GM21526 (cell line): ENCODE results near the gene TEX51.

Experiments used
- ATAC-seq: cut with Tn5 transposase; IDR thresholded peaks from one replicate; pipeline ENCODE4 v1.9.1; 2021; ENCODE audit warnings: moderate library complexity; ENCODE audit not compliant: unreplicated experiment, low FRiP score

TEX51 gene

DNA sequence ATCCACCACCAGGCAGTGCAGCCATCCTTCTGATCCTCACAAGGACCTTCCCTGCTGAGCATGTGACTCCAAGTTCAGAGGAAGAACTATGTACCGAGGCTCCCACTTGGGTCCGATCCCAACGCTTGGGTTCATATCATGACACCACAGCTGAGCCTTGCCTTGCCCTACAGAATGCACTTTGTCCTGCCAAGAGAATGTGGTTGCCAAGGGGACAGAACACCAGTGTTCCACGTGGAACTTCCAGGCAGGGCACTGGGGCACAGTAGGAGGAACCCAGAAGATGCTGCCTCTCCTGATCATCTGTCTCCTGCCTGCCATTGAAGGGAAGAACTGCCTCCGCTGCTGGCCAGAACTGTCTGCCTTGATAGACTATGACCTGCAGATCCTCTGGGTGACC lies at the start of gene TEX51:
Gene TEX51 (plus strand): TSS at position 255 of the 400 bp plus-strand sequence. CDS start 29 bp downstream, at position 284.
- no peak for ATAC-seq

DNA sequence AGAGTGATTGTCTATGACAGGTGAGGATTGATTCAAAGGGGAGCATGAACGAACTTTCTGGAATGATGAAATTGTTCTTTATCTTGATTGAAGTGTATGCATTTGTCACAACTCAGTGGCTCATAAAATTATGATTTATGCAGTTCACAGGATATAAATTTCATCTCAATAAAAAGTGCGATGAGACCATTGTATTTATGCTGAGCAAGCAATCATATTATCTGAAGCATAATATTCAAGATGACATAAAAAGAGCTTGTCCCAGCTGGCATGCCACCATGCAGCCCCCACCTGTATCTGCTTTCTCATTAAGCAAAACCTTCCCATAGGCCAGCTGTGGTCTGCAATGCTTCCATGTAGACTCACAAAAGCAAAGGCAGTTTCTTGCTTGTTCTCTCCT lies 49.6 kb upstream of the TEX51 start:
- no peak for ATAC-seq

DNA sequence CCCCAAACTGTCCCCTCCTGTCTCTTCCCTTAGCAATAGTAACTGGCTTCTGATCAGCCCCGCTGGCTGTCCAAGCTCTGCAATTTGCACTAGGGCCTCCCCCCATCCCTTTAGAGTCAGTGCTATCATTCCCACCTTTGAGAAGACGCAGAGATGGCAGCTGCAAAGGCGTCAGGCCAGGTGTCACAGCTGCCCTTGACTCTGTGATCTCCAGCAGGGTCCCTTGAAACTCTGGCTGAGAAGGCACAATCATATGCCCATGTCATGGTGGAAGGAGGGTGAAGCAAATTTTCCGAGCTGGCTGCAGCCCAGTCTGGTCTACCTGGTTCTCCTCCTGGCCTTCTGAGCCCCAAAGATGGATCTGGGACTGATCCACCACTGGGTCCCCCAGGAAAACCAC lies 49.2 kb upstream of the TEX51 start:
- no peak for ATAC-seq

DNA sequence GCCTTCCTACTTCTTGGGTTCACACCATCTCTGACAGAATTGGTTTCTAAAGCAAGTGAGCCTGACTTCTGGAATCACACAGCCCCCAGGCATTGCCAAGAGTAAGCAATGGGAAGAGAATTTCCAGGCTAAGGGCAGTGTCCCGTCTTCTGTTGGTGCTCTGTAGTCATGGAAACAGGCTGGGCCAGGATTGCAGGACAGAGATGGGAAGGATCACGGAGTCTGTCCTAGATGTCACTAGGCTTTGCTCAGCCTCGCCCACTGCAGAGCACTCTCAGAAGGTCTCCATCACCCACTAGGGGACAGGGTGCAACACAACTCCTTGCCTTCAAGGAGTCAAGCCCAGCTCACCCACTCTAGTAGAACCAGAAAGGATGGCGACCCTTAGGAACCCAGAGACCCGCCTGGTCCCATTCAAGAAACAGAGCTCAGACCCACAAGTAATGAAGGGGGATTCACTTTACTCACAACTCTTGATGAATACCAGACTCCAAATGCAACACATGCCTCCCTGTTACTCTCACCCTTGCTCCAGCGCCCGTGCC lies 48.6 kb upstream of the TEX51 start:
- ATAC-seq, result no peak

DNA sequence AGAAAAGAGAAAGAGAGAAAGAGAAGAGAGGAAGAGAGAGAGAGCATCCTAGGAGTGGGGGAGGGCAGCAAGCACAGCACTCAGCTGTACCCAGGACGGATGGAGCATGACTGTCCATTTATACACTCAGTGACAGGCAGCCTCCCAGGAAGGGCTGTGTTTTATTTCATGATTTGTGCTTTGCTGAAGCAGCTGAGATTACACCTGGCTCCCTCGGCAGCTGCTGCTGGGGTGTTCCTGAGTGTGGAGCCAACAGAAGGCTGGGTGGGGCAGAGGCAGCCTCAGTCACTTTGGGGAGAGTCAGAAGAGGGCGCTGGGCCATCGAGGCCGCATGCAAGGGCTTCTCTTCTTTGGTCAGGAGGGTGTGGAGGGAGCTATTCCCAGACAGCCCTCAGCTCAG lies 47.8 kb upstream of the TEX51 start:
- ATAC-seq, result no peak

DNA sequence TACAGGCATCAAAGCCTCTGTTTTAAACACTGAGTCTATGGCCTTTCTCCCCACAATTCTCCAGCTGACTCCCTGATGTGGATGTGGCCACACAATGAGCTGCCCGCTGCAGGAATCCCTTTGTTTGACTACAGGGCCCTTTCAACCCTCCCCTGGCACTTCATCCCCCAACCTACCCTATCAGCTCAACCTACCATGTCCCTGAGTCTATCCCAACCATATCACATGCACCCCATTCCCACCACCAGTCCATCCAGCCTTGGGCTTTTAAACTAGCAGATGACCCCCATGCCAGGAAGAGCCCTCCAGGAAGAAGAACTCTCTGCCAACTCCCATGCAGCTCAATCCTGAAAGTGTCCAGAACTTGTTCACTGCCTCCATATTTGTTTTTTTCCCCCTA lies 46.9 kb upstream of the TEX51 start:
- ATAC-seq, result no peak

DNA sequence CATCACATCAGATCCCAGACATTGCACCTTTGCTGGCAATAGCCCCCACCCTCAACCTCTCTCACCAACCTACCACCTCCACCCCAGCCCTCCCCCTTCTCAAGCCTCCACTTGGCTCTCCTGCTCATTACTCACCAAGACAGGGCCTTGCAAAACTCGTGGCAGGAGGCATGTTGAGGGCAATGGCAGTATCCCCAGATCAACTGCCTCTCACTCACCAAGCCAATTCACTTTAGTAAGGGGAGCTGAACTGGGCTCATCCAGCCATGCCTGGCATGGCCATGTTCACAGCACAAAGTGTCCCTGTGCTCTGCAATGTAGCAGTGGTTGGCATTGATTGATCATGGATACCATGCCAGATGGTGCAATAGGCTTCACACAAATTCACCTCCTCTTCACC lies 46.3 kb upstream of the TEX51 start:
- ATAC-seq, result no peak

DNA sequence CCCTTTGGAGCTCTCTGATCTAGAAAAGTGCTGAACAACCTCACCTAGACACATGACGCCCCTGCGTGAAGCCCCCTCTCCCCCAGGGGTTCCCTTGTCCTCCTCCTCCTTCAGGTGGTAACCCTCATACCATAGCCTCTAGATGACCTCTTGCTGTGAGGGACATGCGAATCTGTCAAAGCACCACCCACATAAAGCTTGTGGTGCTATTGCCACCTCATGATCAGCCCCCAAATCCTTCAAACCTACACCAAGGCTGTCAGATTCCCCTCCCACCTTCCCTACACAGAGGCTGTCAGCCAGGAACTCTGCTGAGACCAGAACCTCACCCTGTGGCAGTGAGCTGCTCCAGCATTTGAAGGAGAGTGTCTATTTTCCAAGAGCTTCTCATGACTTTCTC lies 43.1 kb upstream of the TEX51 start:
- ATAC-seq, result no peak

DNA sequence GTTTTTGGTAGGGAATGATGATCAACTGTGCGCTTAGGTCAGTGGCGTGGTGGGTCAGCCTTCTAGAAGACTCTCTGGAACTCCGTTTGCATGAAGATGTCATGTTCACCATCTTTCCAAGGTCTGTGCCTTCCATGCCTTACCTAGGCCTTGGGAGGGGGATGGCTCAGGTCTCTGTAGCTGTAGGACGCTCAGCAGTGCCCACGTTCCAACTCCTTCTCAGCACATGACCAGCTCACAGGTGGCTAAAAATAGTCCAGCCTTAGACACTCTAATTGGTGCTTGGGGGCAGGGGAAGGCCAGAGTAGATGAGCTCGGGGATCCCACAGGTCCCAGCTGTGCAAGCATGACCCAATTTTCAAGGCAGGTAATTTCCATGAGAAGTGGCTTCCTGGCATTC lies 42.3 kb upstream of the TEX51 start:
- no peak for ATAC-seq

DNA sequence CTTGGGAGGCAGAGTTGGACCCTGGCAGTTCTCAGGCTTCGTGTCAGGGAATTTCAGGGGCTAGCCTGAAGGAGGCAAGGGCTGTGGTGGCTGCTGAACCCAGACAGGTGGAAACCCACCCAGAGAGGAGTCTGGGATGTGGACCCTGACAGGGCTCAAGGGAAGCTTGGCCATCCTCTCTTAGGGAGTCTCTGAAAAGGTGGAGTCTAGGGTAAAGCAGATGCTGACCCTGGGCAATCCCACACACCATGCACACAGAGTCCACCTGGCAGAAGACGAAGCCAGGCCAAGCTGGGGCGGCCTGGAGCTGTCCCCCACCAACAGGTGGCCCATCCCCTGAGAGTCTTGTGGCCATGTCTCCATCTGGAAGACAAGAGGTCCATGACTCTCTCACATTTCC lies 41.2 kb upstream of the TEX51 start:
- no peak for ATAC-seq

DNA sequence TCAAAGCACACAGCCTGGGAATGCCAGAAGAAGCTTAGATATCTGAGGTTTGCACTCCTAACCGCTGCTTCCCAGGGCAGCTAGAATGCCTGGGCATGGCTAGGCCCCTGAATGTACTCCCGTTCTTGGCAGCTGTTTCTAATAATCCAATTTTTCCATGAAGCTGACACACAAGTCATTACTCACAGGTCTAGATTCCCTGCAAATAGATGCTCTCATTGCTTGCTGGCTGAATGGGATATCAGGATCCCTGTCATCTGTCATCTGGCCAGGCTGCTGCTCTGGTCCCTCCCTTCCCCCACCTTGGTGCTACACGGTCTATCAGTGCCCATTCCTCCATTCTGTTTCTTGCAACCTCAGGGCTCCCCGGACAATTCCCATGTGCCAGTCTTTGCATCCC lies 40.7 kb upstream of the TEX51 start:
- ATAC-seq, result no peak

DNA sequence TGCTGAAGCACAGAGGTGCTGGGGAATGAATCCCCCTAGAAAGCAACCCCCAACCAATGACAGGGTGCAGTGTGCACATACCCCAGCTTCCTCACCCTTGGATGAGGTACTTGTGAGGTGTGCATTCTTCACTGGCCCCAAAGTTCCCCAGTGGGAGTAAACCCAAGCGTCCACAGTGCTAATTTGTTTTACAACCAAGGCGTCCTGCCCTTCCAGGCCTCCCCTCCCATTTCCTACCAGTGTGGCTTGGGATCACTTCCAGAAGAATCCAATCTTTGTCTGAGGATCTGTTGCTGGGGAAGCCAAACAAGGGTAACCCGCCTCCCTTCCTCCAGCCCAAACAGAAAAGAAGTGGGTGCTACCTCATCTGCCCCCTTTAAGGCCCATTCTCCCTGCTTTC lies 40.3 kb upstream of the TEX51 start:
- no peak for ATAC-seq

DNA sequence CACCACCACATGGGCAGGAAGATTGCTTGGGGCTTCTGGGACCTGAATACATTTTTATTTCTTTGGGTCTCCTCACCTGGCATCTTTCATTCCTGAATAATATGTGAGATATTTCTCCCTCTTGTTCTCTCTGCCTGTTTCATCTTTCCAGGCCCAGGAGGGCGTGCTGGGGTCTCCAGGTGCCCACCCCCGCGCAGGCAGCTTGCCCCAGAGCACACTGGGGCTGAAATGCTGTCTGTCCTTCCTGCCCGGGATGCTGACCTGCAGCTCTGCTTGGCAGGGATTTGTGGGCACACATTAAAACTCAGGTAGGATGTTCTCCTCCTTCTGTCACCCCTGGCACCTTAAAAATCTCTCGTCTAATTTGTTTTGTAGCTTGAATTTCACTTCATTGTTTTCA lies 39.7 kb upstream of the TEX51 start:
- ATAC-seq, result no peak

DNA sequence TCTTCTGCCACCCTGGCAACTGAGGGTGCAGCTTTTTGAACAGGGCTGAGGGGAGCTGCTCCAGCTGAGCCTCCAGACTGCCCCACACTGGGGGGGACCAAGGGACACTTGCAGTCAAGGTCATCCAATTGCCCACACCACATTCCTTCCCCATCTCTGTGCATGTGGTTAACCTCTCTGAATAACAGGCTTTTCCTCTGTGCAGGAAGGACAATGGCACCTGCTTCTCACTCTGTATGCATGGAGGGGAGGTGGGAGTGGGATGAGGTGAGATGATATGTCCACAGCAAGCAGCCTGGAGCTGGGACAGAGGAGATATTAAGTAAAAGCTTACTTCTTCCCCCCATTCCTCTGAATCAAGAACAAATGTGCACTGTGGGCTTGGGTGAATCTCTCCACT lies 39.1 kb upstream of the TEX51 start:
- ATAC-seq, result no peak

DNA sequence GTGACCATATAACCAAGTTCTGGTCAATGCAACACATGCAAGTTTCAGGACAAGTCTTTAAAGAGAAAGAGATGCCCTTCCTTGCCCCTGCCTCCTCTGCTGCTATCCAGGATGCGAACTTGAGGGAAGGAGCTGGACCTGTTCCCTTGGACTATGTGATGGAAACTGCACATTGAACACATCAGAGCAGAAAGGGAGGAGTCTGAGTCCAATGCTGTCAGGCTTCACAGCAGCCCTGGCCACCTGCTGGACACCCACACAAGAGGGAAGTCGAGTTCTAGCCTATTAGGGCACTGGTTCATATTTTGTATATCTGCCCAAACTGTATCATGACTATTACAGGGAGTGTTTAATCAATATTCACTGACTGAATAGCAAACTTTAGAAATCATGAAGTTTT lies 38.3 kb upstream of the TEX51 start:
- no peak for ATAC-seq

DNA sequence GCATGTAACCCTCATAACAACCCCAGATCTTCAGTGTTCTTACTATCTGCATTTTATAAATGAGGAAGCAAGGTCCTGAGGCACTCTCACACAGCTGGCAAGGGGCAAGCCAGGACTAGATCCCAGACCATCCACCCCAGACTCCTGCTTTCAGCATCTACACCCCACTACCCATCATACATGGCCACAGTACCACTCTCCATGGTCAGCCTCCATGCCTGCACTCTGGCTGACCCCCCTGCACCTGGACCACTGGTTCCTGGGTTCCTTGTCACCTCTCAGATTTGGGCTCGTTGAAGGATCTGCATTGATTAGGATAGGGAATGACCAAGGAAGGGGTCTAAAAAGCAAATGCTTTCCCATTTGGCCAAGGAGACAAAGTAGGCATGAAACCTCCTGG lies 36.0 kb upstream of the TEX51 start:
- ATAC-seq, result no peak

DNA sequence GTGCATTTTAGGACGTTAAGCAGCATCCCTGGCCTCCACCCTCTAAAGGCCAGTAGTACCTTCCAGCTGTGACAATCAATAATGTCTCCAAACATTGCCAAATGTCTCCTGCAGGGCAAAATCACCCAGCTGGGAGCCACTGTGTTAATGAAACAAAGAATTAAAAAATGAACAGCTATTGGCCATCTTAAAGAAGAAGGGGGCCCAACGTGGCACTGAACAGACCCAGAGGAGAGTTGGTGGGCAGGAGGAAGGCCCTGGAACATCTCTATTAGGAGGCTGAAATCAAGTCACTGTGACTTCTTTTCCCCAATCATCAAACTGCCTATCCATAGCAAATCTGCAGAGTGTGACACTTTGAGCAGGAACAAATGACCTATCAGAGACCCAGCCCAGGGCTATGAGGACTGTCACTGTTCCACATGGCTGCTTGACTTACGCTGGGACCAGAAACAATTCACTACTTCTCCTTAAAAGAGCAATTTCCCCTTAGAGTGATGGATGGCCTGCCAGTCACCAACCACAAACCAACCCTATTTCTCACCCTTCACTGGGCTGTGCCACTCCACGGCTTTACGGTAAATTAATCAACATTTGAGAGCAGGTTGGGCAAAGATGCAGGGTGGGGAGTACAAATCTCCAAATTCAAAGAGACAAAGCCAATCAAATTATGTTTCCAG lies 35.2 kb upstream of the TEX51 start:
- no peak for ATAC-seq

DNA sequence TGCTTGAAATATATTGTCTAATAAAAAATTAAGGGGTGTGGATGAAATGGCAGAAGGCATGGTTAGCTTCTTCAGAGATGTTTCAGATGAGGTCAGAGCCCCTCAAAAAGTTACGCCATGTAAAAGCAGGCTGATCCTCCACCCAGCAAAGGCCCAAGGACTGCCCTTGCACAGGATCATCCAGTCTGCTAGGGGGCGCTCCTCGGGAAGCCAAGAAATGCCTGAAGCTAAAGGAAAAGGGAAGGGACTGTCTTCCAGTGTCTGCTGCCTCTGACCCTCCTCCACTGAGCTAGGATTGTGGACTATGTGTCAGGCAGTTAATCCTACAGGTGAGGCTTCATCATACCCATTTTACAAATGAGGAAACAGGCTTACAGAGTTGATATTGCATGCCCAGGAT lies 33.8 kb upstream of the TEX51 start:
- no peak for ATAC-seq

DNA sequence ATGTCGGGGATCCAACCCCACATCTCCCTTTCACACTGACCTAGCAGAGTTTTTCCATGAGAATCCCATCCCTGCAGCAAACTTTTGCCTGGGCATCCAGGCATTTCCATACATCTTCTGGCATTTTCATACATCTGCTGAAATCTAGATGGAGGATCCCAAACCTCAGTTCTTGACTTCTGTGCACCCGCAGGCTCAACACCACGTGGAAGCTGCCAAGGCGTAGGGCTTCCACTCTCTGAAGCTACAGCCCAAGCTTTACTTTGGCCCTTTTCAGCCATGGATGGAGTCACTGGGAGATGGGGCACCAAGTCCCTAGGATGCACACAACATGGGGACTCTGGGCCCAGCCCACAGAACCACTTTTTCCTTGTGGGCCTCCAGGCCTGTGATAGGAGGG lies 32.2 kb upstream of the TEX51 start:
- no peak for ATAC-seq

DNA sequence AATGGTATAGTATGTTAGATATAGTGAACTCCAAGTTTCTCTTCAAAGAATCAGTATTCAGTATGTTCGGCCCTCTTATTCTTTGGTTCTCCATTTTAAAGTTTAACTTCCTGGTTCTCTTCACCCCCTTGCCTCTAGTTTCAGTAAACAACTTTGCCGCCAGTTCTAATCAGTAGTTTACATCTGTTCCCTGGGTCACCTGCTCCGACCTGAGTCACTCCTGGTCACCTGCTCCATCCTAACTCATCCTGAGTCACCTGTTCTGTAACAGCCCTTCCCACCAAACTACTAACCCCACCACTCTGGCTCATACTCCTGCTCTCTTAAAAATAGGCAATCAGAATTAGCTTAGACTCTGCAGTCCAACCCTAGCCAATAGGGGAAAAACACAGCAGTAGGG lies 23.7 kb upstream of the TEX51 start:
- no peak for ATAC-seq

DNA sequence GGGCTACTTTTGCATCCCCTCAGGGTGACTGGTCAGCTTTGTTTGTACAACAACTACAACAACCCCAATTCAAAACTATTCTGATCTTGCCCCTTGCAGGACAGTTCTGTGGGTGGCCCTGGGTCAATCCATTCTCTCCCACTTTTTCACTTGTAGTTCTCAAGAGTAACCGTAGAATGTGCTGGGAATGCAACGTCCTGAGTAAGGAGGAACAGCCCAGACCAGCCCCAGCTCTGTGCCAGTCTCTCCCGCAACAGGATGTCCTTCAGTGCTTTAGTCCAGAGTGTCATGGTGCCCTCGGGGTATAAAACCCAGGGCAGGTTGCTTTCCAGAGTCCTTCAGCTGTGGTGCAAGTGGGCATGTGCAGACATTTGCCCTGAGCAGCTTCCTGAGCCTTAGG lies 22.1 kb upstream of the TEX51 start:
- no peak for ATAC-seq

DNA sequence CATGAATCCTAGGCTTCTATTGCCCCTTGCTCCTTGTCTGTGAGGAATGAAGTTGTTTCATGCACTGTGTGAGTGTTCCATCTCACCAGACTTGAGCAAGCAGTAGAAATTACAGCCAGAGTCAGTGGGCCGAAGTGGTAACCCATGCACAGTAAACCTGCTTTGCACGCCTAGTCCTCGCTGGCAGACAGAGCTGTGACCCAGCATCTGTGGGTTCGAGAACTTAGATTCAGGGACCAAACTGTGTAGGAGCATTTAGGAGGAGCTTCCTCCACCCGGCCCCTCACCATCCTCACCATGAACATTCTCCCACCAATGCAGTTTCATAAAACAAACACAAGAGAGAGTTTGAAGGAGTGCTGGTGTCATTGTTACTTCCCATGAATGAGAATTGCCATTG lies 21.6 kb upstream of the TEX51 start:
- ATAC-seq, result no peak
